Iris pigment epithelial cell (primary cell): ENCODE measurements around the gene PRDM16.

Source experiments
- DNase-seq: peaks from one replicate; pipeline ENCODE4 v3.0.0-alpha.2; 2011; ENCODE audit warnings: low read depth

Gene PRDM16

DNA sequence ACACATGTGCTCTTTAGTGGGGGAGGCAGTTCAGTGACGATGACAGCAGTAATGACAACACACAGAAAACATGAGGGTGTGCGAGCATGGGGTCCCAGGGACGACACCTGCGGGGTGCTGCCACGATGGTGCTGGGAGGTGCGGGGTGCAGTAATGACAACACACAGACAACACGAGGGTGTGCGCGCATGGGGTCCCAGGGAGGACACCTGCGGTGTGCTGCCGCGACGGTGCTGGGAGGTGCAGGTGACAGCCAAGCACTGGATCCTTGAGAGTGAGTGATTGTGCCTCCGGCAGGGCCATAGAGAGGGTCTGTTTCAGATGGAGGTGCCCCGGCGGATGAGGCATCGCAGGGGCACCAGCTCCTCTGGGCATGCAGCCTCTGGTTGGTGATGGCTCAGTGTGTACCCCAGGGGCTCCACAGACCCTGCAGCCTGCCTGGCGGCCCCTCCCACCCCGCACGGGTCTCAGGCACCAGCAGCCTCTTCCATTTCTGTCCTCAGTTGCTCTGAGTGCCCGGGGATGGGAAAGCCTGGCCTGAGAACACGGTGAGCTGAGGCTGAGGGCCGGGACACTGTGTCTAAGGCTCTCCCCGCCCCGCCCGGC is 193.8 kb downstream of the PRDM16 start:
- no peak for DNase-seq

DNA sequence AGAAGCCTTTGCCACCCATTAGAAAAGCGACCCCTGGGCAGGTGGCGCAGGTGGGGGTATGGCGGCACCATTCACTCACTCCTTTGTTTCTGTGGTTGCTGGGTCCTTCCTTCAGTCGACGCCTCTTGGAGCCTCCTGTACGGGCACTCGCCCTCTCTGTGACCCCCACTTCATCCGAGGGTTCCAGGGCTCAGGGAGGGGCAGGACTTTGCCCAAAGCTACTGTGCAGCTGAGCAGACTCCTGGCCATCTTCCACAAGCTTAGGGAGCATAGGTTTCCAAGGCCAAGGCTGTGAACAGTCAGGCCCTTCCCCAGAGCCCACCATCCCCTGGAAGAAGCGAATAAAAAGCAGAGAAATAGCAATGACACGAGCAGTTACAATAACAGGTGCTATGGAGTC is 194.8 kb downstream of the PRDM16 start:
- no peak for DNase-seq

DNA sequence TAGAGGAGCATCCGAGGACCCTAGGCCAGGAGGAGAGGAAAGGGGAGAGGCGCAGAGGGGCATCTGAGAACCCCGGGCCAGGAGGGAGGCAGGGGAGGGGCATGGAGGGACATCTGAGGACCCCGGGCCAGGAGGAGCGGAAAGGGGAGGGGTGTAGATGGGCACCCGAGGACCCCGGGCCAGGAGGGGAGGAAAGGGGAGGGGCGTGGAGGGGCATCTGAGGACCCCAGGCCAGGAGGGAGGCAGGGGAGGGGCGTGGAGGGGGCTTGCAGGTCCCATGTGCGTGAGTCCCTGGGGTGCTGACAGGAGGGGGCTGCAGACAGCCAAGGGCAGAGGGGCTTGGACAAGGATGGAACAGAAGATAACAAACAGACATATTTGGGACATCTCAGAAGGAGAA is 195.5 kb downstream of the PRDM16 start:
- DNase-seq = no peak

- peak; percentile 3 for DNase-seq
Observed at GRCh38 chr1:3265835-3266805, 197.1 kb downstream of the PRDM16 start.

- DNase-seq = no peak
Observed at GRCh38 chr1:3266870-3267549, 198.0 kb downstream of the PRDM16 start.

GRCh38 chr1:3267550-3268270 is 198.7 kb downstream of the PRDM16 start:
- DNase-seq = no peak

- no peak for DNase-seq
Observed at GRCh38 chr1:3268281-3268680, 199.3 kb downstream of the PRDM16 start.

DNA sequence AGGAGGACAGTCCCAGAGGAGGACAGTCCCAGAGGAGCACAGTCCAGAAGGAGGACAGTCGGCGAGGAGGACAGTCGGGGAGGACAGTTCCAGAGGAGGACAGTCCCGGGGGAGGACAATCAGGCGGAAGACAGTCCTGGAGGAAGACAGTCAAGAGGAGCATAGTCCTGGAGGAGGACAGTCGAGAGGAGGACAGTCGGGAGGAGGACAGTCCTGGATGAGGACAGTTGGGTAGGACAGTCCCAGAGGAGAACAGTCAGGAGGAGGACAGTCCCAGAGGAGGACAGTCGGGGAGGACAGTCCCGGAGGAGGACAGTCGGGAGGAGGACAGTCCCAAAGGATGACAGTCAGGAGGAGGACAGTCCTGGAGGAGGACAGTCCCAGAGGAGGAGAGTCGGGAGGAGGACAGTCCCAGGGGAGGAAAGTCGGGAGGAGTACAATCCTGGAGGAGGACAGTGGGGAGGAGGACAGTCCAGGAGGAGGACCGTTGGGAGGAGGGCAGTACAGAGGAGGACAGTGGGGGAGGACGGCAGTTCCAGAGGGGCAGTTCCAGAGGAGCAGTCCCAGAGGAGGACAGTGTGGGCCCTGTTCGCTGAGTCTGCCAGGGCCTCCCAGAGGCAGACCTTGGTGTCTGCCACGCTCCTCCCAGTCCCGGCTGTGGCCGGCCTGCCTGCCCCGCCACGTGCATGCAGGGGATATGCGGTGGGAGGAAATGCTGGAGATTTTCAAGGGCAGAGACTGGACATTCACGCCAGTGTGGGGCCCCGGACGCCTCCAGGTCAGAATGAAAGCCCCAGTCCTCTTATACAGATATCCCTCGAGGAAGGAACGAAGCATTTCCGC is 201.6 kb downstream of the PRDM16 start:
- no peak for DNase-seq

DNA sequence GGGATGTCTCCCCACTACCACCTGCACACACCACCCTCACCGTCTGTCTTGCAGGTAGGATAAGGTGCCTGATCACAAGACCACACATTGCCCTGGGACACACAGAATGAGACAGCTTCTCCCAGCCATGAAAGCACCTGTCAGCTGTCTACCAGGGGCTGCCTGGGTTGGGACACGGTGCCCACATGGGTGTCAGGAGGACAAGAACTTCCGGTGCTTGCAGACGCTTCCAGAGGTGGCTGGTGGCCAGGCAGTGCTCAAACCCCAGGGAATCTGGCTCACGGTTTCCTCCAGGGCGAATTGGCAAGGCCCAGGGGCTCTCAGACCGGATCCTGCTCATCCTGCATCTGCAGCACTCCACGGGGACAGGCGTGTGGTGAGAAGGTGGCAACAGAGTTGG is 202.9 kb downstream of the PRDM16 start:
- DNase-seq = no peak

GRCh38 chr1:3272321-3273045 is 203.5 kb downstream of the PRDM16 start:
- no peak for DNase-seq

- DNase-seq = no peak
Observed at GRCh38 chr1:3273447-3273846, 204.4 kb downstream of the PRDM16 start.

GRCh38 chr1:3274972-3275371 is 206.0 kb downstream of the PRDM16 start:
- DNase-seq = no peak

DNA sequence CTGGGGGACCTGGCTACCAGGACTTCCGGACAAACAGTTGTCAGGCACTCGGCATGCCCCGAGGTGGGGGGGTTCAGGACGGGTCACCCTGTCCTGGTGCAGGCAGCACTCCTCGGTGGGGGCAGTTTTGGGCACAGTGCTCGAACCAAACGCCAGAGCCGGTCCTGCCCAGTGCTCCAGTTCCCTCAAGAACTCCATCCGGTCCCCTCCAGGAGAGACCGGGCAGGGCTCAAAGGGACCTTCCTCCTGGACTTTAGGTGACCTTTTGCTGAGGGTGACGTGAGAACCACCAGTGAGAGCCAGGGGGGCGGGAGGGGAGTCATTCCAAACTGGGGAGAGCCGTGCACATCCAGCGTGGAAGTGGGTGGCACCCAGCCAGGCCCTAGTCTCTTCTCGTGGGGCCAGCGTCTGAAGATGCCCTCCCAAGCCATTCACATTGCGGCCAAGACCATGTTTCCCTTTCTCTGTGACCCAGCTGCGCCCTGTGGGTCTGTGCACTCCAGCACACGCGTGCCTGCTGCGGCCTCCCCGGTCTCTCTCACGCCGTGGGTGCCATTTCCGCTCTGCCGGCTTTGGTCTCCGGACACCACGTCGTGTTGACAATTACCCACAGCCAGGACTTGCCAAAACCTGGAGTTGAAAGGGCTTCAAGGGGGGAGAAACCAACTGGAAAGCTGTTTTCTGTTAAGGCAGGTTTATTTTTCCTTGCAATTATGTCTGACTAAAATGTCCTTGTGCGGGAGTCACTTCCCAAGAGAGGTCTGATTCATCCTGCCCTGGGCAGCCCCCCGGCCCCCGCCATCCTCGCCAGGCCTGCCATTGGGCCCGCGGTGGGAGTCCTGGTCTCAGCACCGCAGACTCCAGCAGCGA is 206.7 kb downstream of the PRDM16 start:
- peak; percentile 12 for DNase-seq

DNA sequence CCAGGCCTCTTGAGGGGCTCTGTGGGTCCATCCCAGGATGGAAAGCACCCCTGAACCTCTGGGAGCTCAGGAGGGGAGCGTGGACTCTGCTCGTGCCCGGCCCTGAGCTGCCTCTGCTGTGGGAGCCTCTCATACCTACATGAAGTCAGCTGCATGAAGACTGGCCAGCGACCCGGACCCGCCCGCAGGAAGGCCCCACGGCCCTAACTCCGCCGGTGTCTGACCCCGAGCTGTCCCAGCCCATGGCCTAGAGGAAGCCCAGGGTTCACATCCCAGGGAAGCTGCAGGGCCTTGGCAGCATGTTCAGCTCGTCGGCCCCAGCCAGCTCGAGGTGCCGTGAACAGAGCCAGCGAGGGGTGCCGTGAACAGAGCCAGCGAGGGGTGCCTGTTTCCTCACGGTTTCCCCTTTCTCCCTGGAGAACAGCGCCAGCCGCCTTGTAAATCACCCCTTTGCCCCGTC is 207.4 kb downstream of the PRDM16 start:
- DNase-seq = no peak

GRCh38 chr1:3277011-3277471 is 208.0 kb downstream of the PRDM16 start:
- DNase-seq = no peak

GRCh38 chr1:3277623-3278022 is 208.6 kb downstream of the PRDM16 start:
- no peak for DNase-seq

DNA sequence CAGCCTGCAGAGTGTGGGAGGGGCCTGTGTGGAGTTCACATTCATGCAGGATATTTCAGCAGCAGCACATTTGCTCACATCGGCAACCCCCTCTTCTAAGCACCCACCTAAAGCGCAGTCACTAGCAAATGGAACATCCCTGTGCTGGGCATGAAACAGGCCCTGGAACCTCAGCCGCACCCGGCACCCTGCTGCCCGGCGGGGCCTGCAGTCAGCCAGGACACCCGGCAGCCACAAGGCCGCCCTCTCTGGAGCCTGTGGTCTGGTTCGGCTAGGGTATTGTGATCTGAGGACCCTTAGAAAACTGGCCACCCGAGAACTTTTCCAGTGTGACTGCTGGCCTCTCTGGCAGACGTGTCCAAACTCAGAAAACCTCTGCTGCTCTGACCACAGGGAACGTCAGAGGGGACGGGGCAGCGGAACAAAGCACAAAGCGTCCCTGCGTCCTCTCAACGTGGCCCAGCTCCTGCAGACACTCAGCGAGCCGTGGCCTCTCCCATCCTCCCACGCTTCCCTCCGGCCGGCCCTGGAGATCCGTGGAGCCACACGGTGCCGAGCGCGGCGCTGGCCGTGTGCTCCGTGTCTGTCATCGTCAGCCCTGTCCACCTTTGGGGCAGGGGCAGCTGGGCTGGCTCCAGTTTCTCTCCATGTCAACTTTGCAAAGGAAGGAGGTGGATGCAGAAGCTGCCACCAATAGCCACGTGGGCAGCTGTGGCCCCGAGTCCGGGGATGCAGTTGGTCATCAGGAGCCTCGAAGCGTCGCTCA is 209.6 kb downstream of the PRDM16 start:
- DNase-seq = no peak

DNA sequence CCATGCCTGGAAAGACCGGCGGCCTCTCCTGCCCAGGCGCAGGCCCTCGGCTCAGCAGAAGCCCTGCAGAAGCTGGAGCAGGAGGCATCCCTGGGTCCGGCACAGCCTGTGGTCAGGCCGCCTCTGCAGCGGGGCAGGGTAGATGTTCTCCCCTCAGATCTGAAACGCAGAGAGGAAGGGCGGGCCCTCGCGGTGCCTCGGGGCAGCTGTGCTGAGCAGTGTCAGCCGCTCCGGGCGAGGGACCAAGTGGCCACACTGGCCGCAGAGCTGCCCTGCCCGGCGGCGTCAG is 210.1 kb downstream of the PRDM16 start:
- DNase-seq = no peak

DNA sequence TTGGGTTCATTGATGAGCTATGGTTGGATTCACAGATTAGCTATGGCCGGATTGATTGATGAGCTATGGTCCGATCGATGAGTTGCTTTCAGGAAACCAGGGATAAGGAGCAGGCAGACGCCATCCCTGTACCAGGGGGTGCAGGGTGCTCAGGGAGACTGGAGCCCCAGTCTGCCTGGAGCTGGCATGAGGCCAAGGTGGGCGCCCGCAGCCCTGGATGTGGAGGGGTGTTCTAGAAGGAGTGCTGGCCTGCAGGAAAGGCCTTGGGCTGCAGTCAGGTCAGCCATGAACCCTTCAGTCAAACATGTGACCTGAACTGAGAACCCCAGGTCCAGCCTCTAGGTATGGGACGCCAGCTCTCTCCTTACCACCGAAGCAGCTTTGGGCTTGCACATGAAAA is 212.7 kb downstream of the PRDM16 start:
- DNase-seq = no peak
